NCI-H146 treated with DMSO at 0.1 percent for 48 hours (cell line): ENCODE measurements around the gene TYSND1.
A peak's percentile ranks its signal among the peaks of the same experiment; 100 is the strongest.
"Not testable (repeated sequence)": the region's sequence is repeated elsewhere in the genome, so short reads cannot be mapped to it uniquely, and the experiment has no call there.

Experiments
- DNase-seq: peaks from one replicate; lab custom pipeline; 2025; ENCODE audit not compliant: unreplicated experiment; lab: John Stamatoyannopoulos, UW

The TYSND1 gene, protein sequence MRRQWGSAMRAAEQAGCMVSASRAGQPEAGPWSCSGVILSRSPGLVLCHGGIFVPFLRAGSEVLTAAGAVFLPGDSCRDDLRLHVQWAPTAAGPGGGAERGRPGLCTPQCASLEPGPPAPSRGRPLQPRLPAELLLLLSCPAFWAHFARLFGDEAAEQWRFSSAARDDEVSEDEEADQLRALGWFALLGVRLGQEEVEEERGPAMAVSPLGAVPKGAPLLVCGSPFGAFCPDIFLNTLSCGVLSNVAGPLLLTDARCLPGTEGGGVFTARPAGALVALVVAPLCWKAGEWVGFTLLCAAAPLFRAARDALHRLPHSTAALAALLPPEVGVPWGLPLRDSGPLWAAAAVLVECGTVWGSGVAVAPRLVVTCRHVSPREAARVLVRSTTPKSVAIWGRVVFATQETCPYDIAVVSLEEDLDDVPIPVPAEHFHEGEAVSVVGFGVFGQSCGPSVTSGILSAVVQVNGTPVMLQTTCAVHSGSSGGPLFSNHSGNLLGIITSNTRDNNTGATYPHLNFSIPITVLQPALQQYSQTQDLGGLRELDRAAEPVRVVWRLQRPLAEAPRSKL

DNA sequence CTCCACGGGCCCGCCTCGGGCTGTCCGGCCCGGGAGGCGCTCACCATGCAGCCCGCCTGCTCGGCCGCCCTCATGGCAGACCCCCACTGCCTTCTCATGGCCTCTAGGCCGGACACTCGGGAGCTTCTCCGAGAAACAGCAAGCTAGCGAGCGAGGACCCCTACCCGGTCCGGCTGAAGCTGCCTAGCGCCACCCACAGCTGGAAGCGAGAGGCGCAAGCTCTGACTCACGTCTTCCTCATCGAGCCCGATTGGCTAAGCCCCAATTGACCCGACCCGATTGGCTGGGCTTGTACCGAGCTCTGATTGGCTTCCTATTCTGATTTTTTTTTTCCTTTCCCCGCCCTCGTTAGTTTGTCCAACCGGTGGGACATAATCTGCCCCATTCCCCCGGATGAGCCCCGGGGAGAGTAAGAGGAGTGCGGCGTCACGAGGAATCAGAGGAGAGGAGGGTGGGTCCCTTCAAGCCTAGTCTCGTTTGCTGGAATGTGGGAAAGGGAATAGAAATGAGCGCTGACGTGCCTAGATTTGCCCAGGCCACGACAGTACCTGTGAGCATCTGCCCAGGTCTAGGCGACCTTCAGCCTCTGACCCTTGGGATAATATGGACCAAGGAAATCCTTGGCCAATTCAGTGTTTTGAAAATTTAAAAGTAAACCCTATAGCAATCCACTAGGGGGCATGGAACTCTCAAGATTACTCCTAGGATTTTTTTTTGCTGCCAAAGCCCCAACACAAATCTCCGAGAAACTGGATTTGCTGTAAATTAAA lies at the start of gene TYSND1:
Gene TYSND1, minus strand, starts transcription at position 212 of the 770 bp plus-strand sequence. Its CDS starts 114 bp downstream, at position 98.
- peak; percentile 99 for DNase-seq

DNA sequence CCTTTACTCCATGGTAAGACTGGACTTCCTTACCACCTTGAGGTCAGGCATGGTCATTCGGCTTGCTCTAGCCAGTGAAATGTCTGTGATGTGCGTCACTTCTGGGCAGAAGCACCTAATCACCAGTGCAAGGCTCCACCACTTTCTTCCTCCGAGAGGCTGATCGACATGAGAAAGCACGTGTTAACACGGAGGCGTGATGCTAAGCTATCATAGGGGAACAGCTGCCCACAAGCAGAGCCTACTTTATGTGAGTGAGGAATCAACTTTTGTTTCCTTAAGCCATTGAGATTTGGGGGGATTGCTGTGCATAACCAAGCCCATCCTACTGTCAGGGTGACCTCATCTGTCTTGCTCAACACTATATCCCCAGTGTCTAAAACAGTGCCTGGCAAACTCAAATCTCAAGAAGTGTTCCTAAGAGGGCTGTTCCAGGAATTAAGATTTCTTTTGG lies 46.9 kb upstream of the TYSND1 start:
- no peak for DNase-seq

DNA sequence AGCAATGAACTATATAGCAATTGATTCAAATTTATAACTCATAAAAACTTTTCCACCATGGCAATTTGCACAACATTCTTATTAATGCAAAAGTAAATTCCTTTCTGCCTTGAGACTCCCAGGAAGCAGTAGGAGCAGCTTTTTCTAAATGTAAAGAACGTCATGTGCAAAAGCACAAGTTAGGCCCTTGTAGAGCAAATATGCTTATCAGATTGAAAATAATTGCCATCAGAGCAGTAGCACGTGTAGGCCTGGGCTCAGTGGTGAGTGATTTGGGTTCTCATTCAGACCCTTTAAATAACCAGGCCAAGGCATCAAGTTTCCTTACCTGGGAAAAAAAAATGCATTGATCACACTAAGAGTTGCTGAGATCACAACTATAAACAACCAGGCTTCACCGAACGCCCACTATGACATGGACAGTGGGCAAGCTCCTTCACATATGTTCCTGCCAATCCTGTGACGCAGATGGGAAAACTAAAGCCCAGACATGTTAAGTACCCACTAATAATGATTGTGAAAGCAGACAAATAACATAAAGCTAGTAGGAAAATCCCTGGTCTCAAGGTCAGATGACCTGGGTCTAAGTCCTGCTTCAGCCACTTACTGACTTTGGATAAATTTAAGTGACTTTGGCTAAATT lies 45.9 kb upstream of the TYSND1 start:
- DNase-seq: no peak

DNA sequence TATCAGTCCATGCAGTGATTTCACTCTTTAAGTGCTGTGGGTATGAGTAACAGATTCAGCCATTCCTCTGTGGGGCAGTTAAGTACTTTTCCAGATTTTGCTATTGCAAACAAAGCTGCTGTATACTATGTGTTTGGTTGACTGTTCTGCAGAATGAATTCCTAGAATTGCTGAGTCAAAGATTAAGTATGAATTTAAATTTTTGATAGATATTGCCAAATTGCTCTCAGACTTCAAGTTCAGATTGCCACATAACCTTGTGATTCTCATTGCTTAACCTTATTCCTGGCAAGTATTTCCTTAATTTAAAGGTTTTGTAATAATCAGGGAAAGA lies 45.4 kb upstream of the TYSND1 start:
- no peak for DNase-seq

DNA sequence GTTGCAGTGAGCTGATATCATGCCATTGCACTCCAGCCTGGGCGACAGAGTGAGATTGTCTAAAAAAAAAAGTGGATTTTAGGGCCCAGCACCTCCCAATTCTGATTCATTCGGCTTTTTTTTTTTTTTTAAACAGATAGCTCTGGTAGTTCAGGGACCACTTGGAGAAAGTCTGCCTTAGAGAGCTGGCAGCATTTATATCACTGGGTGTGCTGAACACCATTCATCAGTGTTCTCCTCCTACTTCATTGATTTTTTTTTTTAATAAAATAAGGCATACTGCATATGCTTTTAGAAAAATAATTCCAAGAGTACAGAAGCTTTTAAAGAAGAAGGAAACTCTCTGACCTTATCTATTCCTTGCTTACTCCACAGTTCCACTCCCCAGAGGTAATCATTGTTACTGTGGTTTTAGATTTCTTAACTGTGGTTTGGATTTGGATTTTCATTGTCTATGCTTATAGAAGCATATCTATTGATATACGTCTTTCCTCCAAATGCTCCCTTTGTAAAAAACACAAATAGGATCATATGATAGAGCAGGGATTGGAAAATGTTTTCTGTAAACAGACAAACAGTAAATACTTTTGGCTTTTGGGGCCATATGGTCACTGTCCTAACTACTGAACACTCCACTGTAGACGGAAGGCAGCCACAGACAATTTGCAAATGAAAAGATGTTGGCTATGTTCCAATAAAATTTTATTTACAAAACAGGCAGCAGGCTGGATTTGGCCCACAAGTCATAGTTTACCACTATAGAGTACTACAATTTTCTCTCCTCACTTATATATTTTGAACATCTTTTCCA lies 44.9 kb upstream of the TYSND1 start:
- DNase-seq: no peak

DNA sequence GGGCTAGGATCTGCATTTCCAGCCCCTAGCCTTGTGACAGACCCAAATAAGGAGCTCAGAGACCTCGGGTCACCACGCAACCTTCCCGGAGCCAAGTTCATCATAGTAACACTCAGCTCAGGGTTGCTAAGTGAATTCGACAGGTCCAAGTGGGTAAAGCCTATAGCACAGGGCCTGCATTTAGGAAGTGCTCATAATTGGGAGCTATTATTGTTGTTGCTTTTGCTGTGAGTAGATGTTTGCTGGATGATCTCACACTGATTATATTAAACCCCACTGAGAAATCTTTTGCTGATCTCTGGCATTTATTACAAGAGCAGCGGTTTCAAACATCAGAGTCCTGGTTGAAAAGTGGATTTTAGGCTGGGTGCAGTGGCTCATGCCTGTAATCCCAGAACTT lies 44.1 kb upstream of the TYSND1 start:
- no peak for DNase-seq

DNA sequence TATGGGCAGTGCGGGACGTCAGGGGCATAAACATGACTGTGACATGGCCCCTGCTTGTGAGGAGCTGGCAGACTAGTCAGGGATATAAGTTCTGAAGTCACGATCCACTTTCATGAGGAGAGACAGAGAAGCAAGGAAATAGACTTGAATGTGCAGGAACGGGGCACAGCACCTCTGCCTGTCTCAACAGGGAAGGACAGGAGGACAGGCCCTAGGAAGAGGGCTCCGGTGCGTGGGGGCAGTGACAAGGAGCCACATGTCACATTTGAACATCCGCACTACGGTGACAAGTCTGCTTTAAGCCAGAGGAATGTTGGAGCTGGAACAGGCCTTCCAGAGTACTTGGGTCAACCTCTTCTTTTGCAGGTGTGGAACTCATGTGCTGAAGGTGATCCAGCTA lies 43.6 kb upstream of the TYSND1 start:
- DNase-seq: no peak

DNA sequence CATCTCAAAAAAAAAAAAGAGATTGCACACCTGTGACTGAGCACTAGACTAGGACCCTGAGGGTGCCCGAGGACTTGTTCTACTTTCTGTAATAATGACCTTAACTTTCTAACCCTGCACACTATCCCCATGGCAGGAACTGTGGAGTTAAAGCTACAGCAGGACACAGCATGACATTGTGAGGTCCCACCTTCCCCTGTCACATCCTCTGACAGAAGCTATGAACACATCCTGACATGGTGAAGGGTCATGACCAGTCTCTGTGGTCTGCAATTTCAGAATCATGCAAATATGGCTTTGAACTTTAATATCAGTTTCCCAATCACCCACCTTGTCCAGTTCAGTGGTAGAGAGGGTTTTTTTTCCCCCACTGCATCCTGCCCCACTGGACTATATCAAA lies 42.3 kb upstream of the TYSND1 start:
- DNase-seq: no peak

DNA sequence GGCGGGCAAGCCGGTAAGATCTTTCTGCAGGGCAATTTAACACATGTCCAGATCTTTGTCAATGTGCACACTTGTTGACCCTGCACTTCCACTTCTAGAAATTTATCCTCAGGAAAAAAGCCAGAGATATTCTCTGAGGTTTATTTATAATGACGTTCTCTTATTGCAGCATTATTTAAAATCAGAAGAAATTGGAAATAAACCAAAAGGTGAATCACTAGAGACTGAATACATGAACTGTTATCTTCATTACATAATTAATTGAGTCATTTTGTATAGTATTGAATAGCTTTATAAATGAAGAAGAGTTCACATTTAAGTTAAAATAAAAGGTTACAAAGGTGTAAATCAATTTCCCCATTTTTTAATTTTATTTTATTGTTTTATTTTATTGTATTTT lies 40.1 kb upstream of the TYSND1 start:
- no peak for DNase-seq

DNA sequence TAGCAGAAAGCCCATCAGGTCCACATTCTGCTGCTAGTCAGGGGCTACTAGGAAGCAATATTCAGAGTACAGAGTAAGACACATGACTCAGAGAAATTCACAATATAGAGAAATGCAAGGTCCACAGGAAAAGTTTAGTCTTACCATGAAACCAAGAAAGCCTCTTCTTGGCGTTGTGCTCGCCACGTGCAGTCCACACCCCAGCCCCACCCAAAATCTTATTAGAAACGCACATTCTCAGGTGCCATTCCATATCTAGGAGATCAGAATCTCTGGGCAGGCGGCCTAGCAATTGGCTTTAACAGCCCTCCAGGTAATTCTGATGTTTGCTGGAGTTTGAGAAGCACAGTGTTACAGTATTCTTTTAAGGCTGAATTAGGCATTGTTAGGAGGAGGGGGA lies 39.6 kb upstream of the TYSND1 start:
- no peak for DNase-seq

DNA sequence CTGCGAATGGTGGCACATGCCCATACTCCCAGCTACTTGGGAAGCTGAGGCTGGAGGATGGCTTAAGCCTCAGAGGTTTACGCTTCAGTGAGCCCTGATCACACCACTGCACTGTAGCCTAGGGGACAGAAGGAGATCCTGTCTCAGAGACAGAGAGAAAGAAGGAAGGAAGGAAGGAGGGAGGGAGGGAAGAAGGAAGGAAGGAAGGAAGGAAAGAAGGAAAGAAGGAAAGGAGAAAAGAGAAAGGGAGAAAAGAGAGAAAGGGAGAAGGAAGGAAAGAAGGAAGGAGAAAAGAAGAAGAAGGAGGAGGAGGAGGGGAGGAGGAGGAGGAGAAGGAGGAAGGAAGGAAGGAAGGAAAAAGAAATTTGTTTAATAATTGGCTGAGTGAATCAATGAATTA lies 36.8 kb upstream of the TYSND1 start:
- DNase-seq: no peak

DNA sequence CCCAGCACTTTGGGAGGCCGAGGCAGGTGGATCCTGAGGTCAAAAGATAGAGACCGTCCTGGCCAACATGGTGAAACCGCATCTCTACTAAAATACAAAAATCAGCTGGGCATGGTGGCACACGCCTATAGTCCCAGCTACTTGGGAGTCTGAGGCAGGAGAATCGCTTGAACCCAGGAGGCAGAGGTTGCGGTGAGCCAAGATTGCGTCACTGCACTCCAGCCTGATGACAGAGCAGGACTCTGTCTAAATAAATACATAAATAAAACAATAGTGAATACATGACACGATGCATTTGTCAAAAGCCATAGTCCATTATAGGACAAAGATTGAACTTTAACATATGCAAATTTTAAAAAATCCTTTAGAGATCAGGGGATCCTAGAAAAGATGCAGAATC lies 32.7 kb upstream of the TYSND1 start:
- DNase-seq: not testable (repeated sequence)

DNA sequence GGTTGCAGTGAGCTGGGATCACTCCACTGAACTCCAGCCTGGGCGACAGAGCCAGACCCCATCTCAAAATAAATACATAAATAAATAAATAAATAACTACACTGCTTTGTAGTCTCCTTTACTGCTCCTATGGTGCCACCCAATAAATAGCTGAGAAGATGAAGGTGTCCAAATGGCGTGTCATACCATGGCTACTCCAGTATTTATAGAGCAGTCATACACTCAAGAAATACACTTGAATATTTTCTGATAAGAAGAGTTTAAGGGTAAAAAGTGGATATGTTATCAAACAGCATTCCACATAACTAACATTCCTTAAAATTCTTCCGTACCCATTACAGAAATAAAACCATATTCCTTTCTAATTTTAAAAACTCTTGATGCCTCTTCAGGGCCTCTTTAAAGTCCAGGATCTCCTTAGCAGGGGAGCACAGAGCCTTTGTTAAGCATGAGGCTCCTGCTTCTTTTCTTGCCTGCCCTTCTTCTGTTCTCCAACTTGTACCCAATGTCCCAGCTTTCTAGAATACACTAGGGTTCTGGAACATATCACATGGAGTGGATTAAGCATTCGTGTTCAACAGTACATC lies 31.7 kb upstream of the TYSND1 start:
- no peak for DNase-seq

DNA sequence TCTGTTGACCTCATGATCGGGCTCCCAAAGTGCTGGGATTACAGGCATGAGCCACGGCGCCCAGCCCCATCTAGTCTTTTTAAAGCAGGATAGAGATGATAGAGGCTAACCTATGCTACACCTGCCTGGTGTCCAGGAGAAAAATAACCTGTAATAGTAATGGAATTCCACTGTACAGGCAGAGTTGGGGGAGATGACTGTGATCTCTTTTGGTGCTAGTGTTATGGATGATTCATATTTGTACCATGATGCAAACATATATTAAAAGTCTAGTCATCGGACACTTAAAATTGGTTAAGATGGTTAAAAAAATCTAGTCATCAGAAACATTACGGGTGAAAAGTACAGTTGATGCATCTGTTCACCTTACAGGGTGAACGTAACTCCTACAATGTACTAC lies 29.9 kb upstream of the TYSND1 start:
- DNase-seq: no peak

DNA sequence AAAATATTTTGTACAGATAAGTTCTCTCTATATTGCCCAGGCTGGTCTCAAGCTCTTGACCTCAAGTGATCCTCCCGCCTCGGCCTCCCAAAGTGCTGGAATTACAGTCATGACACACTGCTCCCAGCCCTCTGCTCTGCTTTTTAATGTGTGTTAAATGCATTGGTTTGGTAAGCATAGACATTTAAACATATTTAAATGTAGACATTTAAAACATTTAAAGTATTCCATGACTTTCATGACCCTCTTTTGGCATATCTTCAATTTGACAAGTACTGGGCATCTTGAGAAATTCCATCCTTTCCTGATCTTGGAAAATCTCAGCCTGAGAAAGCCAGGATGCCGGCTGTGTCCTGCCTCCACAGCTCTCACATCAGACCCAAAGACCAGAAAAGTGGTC lies 29.0 kb upstream of the TYSND1 start:
- no peak for DNase-seq

DNA sequence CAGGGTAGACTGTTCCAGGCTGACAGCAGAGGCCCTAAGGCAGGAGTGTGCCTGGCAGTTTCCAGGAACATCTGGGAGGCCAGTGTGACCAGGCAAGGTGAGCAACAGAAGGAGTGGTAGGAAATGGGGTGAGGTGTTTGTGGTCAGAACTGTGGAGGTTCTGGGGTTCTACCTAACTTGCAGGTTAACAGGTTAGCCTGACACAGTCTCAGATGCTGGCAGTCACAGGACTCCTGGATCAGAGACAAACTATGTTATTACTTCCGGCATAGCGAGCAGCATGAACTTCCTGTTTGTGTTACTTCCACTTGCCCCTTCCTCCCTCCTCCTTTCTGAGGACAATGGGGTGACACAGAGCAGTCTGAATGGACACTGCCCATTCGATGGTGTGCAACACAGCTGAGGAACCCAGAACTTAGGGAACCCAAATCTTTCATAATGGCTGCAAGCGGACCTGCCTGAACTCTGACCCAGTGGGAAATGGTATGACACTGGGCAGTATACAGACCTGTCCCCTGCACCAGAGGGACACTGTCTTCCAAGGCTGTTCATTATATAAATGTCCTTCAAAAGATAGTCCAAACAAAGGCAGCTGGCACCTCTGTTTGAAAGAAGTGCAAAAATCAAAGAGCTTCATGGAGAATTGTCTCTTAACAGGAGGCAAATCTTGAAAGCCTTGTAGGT lies 27.7 kb upstream of the TYSND1 start:
- no peak for DNase-seq

DNA sequence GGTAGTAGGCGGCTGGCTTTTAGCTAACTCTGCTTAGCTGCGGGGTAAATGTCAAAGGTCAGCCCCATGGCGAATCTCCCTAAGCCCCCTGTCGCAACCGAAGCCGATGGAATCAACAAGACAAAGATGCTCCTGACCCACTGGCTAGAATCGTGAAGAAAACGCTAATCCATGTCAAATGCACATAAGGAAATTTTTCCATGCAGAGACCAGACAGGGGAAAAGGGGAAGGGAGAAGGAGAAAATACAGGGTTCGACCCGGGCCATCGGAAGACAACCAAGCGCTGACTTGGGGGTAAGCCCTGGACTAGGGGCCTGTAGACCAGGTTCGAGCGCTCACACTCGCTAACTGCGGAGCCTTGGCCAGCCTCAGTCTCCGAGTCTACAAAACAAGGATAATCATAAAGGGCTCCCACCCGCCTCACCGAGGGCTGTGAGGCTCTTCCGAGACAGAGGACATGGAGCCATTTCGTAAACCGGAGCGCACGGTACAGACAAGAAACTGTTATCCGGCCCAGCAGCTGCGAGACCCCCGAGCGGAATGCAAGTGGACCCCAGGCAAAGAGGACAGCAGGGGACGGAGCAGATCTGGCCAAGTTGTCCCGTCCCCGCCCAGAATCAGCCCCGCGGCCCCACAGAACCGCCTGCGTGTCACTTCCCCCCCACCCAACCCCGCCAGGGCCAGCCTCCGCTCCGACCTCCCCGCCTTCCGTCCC lies 23.3 kb upstream of the TYSND1 start:
- no peak for DNase-seq

DNA sequence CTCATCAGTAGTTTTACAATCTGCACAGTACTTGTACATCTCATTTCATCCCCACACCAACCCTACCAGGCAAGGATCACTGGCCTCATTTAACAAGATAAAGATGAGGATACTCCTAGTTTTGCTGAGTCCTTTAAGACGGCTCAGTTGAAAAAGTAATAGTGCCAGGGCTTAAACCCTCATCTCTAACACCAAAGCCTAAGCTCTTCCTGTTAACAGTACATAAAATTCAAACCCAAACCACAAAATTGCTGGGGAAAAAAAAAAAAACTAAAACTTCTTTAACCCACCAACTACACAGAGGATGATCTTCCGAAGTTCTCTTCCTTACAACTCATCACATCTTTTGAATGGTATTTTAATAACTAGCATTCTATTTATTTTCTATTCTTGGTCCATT lies 22.5 kb upstream of the TYSND1 start:
- no peak for DNase-seq

DNA sequence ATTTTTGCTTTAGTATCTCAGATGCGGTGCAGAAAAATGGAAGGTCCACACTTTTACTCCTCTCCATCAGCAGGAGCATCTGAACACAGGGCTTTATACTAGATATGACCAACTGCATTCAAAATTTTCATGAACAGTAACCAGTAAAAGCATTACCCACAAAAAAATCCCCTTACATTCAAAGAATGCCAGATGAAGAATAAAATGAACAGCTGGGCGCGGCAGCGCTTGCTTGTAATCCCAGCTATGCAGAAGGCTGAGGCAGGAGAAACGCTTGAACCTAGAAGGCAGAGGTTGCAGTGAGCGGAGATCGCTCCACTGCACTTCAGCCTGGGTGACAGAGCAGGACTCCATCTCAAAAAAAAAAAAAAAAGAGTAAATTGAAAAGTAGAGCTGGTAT lies 20.7 kb upstream of the TYSND1 start:
- DNase-seq: no peak
